GM12801 (cell line): ENCODE results near the gene RBM17.

Source experiments
- TF ChIP-seq, protein P1 (sequence below): IDR thresholded peaks from one replicate; pipeline ENCODE4 v1.5.1; 2011; ENCODE audit warnings: control low read depth; ENCODE audit not compliant: insufficient read length; ENCODE audit errors: extremely low read depth

The RBM17 gene

DNA sequence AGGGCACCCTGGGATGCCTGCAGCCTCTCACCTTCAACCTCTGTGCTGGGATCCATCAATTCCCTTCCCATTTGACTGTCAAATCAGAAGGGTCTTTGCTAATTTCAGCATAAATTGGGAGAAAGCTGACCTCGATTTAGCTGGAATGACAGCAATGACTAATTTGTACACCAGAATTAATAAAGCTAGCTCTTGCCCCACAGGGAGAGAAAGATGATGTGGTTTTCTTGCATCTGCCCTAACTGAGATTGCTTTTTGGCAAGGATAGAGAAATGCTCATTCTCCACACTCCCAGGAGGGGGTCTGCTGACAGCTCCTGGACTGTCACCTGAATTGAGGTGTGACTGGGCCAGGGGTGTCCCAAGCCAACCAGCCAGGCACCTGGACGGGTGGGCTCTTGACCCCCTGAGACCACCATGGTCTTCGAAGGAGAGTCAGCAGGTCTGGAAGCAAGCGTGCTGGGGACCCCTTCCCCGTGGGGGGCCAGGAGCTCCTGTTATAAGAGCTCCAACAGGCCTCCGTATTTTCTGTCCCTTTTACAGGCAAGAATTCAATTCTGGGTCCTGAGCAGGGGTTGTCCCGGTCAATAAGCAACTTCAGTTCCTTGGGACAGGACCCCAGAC, 42.1 kb downstream of the RBM17 start:
- TF ChIP-seq, protein P1, sequence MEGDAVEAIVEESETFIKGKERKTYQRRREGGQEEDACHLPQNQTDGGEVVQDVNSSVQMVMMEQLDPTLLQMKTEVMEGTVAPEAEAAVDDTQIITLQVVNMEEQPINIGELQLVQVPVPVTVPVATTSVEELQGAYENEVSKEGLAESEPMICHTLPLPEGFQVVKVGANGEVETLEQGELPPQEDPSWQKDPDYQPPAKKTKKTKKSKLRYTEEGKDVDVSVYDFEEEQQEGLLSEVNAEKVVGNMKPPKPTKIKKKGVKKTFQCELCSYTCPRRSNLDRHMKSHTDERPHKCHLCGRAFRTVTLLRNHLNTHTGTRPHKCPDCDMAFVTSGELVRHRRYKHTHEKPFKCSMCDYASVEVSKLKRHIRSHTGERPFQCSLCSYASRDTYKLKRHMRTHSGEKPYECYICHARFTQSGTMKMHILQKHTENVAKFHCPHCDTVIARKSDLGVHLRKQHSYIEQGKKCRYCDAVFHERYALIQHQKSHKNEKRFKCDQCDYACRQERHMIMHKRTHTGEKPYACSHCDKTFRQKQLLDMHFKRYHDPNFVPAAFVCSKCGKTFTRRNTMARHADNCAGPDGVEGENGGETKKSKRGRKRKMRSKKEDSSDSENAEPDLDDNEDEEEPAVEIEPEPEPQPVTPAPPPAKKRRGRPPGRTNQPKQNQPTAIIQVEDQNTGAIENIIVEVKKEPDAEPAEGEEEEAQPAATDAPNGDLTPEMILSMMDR: no peak

DNA sequence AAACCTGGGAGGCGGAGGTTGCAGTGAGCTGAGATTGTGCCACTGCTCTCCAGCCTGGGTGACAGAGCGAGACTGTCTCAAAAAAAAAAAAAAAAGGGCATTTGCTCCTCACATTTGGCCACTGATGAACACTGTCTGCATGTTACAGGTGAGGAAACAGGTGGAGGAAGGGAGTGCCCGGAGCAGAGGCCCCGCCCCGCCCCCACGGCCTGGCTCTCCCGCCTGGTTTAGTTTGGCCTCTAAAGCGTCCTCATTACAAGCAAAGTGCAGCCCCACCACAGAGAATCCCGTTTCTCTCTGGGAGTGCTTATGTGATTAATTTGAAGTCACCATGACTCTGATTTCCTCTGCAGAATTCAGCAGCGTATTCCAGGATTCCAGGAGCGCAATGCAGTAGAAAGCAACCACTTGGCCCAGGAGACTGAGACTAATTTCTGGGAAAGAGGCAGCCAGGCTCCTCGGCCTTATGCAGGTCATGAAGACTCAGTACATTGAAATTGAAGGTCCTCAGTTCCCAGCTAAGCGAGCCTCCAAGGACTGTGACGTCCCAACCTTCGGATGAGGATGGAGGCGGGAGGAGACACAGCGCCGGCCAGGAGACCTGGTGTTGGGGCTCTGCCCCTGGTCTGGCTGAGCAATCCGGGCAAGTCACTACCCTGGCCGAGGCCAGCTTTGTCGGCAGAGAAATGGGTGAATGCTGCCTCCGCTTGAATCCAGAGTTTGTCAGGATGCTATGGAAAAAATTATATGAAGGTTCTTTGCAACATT, 44.7 kb downstream of the RBM17 start:
- TF ChIP-seq, protein P1: no peak

DNA sequence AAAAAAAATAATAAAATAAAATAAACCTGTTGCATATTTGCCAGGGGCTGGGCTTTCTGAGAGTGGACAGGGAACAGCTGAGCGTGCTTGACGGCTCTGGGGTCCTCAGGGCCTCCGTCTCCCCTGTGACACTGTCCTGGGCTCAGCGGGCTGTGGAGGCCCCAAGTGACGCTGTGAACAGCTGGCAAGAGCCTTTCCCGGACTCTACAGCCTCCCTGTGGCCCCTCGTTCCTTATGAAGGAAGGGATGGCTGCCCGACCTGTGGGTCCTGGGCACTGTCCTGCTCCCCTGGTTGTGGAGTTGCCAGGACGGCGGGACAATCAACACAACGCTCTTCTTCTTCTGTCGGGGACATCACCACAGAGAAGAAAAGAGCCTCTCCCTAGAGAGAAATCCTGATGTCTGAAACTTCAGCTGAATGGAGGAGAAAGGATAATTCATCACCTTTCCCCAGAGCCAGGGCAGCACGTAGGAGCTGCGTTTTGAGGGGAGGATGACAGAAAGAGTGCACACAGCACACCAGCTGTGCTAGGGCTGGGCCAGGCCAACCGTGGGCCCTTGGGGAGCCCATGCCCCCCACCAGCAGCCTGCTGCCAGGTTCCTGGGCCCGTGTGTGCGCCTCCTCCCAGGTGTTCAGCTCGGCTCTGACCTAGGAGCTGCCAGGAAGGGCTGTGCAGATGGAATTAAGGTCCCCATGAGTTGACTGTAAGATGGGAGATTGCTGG, 45.4 kb downstream of the RBM17 start:
- TF ChIP-seq, protein P1: no peak

DNA sequence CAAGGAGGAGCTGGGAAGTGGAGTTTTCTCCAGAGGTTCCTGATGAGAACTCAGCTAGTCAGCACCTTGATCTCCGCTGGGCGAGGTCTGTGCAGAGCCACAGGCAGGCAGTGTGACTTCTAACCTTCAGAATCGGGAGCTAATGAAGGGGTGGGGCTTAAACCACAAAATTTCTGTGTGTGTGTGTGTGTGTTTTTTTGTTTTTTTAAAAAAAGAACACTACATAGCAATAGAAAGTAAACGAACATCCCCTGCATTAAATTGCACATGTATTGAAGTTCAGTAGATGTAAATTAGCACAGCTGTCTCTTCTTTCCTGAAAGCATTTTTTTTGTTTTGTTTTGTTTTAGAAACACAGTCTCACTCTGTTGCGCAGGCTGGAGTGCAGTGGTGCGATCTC, 46.2 kb downstream of the RBM17 start:
- TF ChIP-seq, protein P1: no peak

DNA sequence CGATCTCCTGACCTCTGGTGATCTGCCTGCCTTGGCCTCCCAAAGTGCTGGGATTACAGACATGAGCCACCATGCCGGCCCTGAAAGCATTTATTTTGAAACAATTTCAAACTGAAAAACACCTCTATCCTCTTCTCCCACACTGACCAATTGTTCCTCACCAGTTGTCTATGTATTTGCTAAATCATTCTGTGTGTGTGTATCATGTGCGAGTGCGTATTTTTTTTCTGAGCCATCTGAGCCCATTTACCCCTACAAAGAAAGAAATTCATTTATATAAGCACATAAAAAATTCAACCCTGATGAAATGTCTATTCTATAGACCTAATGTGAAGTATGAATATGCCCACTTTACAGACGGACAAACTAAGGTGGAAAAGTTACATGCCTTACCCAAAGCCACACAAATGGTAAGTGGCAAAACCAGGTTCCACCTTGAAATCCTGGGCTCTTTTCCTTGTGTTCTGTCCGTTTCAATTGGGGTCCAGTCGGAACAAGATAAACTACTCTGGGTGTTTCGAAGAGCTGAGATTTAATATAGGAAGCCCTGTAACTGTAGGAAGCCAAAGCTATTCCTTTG, 46.8 kb downstream of the RBM17 start:
- TF ChIP-seq, protein P1: no peak

DNA sequence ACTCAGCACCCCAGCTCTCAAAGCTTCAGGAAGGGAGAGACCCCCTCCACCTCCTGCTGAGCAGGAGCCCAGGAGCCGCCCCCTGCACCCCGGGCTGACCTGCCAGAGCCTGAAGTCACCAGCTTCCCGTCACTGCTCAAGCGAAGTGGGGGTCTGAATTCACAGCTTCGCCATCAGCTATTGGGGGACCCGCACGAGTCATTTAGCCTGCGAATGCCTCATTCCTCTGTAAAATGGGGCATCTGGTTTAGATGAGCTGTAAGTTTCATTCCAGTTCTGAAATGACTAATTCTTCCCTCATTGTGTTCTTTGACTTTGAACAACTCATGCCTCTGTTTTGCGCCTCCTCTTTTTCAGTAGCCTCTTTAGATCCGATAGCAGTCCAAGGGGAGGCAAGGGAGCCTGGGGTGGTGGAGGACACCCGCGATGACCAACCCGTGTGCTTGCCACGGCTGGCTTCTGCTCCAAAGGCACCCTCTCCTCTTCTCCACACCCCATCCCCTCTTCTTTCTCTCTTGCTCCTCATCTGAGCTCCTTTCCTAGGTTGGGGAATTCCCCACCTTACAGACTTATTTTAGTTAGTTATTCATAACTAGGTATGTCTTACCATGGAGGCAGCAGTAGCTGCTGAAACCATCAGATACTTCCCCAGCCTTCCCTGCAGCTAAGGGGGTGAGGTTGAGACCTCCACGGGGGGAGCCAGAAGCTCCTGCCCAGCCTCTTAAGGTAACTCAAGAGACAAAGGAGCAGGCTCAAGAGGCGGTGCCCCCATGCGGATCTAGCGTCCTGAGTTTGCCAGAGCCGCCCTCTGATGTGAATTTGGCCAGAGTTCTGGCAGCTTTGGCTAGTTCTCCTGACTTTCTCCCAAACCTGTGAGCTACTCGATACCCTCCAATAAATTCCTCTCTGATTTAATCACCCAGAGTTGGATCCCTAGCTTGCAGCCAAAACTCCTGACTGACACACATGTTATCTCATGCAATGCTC, 47.7 kb downstream of the RBM17 start:
- TF ChIP-seq, protein P1: no peak

DNA sequence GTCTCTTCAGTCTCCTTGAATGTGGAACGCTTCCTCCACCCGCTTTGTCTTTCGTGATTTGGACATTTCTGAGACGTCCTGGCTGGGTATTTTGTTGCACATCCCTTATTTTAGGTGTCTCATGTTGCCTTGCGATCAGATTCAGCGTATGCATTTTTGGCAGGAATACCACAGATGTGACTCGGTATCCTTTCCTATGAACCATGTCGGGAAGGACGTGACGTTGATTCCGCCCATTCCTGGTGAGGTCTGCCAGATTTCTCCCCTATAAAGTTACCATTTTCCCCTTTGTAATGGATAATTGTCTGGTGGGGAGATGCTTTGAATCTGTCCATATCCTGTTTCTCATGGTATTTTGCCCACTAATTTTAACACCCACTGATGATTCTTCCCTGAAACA, 49.6 kb downstream of the RBM17 start:
- TF ChIP-seq, protein P1: no peak
